ENCODE data around the gene APOF. TPM values are rescaled to one million over a fixed set of nuclear protein-coding genes. Genes with fewer than 3 reads are reported as not detected.

The APOF gene
- total and polyA plus RNA-seq, 2 of the 13 experiments (the other 11 are each of a cell fraction or from before 2014, with no cell fraction given): 3.3 to 23.9 TPM

GRCh38 chr12:56315622-56316473, 46.8 kb downstream of the APOF start, which contains the start of gene CNPY2 (continued):
- TF ChIP-seq ZNF75D (CRISPR knock-in tag; IDR thresholded peaks at IDR 0.05; ENCODE audit: borderline replicate concordance): peak; percentile 40; the same call in 1 of the 2 replicates
- TF ChIP-seq MAFK (conservative IDR thresholded peaks at IDR 0.05 in 1 of 2, IDR thresholded peaks at IDR 0.05 in 1 of 2; ENCODE audit: low read length in 2 of 2): no peak
- TF ChIP-seq ZNF775 (CRISPR knock-in tag; IDR thresholded peaks at IDR 0.05; ENCODE audit: borderline replicate concordance): no peak
- TF ChIP-seq ZFAT (CRISPR knock-in tag; conservative IDR thresholded peaks at IDR 0.05): no peak; the same call in 1 of the 2 replicates
- TF ChIP-seq ZC3H13 (CRISPR knock-in tag; IDR thresholded peaks at IDR 0.05): 0 out of 2 replicates have a peak, but pooled peaks have one; percentile 47
- 0 out of 2 replicates have a peak, but pooled peaks have one; percentile 40 for TF ChIP-seq HOXA9 (CRISPR knock-in tag; IDR thresholded peaks at IDR 0.05; ENCODE audit: borderline replicate concordance)
- TF ChIP-seq ISX (CRISPR knock-in tag; conservative IDR thresholded peaks at IDR 0.05): 0 out of 2 replicates have a peak, but pooled peaks have one; percentile 78
- no peak; the same call in none of the 2 replicates for TF ChIP-seq ZNF510 (CRISPR knock-in tag; IDR thresholded peaks at IDR 0.05; ENCODE audit: low read depth)
- TF ChIP-seq SETDB1 (CRISPR knock-in tag; IDR thresholded peaks at IDR 0.05; ENCODE audit: borderline replicate concordance): no peak
- no peak for TF ChIP-seq ZNF720 (CRISPR knock-in tag; IDR thresholded peaks at IDR 0.05)
- peak; percentile 83 for TF ChIP-seq ATF2 (CRISPR knock-in tag; IDR thresholded peaks at IDR 0.05)
- no peak for TF ChIP-seq ZNF282 (IDR thresholded peaks at IDR 0.05; ENCODE audit: partially characterized antibody)
- TF ChIP-seq ZNF513 (CRISPR knock-in tag; conservative IDR thresholded peaks at IDR 0.05): 0 out of 2 replicates have a peak, but pooled peaks have one; percentile 19
- TF ChIP-seq TRIM22 (IDR thresholded peaks at IDR 0.05): no peak
- no peak for TF ChIP-seq GABPA (IDR thresholded peaks at IDR 0.05; ENCODE audit: low read depth, low read length)
- peak; percentile 82 for TF ChIP-seq GABPA (CRISPR knock-in tag; IDR thresholded peaks at IDR 0.05; ENCODE audit: low read depth)
- TF ChIP-seq NFKB2 (CRISPR knock-in tag; IDR thresholded peaks at IDR 0.05; ENCODE audit: borderline replicate concordance): peak; percentile 79; the same call in 1 of the 2 replicates
- peak; percentile 97 for TF ChIP-seq ZNF891 (CRISPR knock-in tag; IDR thresholded peaks at IDR 0.05)
- TF ChIP-seq PRMT3 (CRISPR knock-in tag; IDR thresholded peaks at IDR 0.05; ENCODE audit: borderline replicate concordance, low read depth): no peak
- 0 out of 2 replicates have a peak, but pooled peaks have one; percentile 53 for TF ChIP-seq SSRP1 (CRISPR knock-in tag; IDR thresholded peaks at IDR 0.05)
- TF ChIP-seq ZNF275 (CRISPR knock-in tag; IDR thresholded peaks at IDR 0.05; ENCODE audit: borderline replicate concordance): peak; percentile 95; the same call in 1 of the 2 replicates
- TF ChIP-seq SRSF9 (IDR thresholded peaks at IDR 0.05; ENCODE audit: borderline replicate concordance, insufficient read depth, low read depth, low read length, poor library complexity, severe bottlenecking): no peak
- TF ChIP-seq STAT5B (CRISPR knock-in tag; IDR thresholded peaks at IDR 0.05): no peak
- peak; percentile 66; the same call in 1 of the 2 replicates for TF ChIP-seq FOXJ3 (CRISPR knock-in tag; IDR thresholded peaks at IDR 0.05; ENCODE audit: borderline replicate concordance)
